Renal cortex interstitium (tissue), 11 donors: ENCODE results near the gene FREM3. TPM values are rescaled to one million over a fixed set of nuclear protein-coding genes. Genes with fewer than 3 reads are reported as not detected.
"Not testable (repeated sequence)": the region's sequence is repeated elsewhere in the genome, so short reads cannot be mapped to it uniquely, and the experiment has no call there.

ENCODE experiments used
- DNase-seq, 11 donors: peaks; one replicate each; pipeline ENCODE4 v3.0.0-alpha.2; 2013; ENCODE audit warnings: low read depth in 9 of 11, low spot score in 4 of 11; ENCODE audit errors: extremely low read depth in 1 of 11
- polyA plus RNA-seq, 3 donors: library from polyadenylated mRNA; unstranded; fragments of 120-200 nt; gene quantifications; one replicate each; pipeline ENCODE4 v1.2.1, GENCODE V29; 2013; ENCODE audit not compliant: insufficient read length in 3 of 3

FREM3 gene
- polyA plus RNA-seq, 3 donors = 0.10 to 0.36 (median 0.17) TPM

GRCh38 chr4:143528046-143528445 is 172.4 kb downstream of the FREM3 start:
- DNase-seq = not testable (repeated sequence)

Other genes with a start within 250 kb of the FREM3 start
- gene SMARCA5, start 187.0 kb downstream of the FREM3 start, polyA plus RNA-seq = 100 to 1,000 TPM; 114 to 152 (median 115) TPM
- gene GYPE, start 204.9 kb upstream of the FREM3 start, polyA plus RNA-seq = 1 to 10 TPM; 2.5 to 3.0 (median 3.0) TPM